HepG2 (cell line): ENCODE results near the gene FGFR3. TPM values are rescaled to one million over a fixed set of nuclear protein-coding genes. Genes with fewer than 3 reads are reported as not detected.

Experiments
- CENPX ChIP-seq: sonication (generic); formaldehyde crosslinking; IDR thresholded peaks from 2 replicates; pipeline ENCODE4 v1.9.0; 2021; ENCODE audit warnings: mild to moderate bottlenecking, missing genetic modification reagents, moderate library complexity
- E2F2 ChIP-seq: sonication (generic); formaldehyde crosslinking; IDR thresholded peaks from 2 replicates; pipeline ENCODE4 v1.4.0; 2020; ENCODE audit warnings: missing genetic modification reagents, borderline replicate concordance
- EP300 ChIP-seq, 3 experiments: sonication (generic) in 1 of 3; formaldehyde crosslinking in 1 of 3; IDR thresholded peaks; 2 replicates each; pipeline versions ENCODE4 v1.5.1 to v1.6.1; 2011 to 2020; ENCODE audit warnings: low read depth in 2 of 3, low read length in 2 of 3, borderline replicate concordance in 1 of 3, improper control_type of control experiment in 1 of 3, mild to moderate bottlenecking in 1 of 3, missing genetic modification reagents in 1 of 3, moderate library complexity in 1 of 3
- HMGA1 ChIP-seq: sonication (generic); formaldehyde crosslinking; conservative IDR thresholded peaks from 2 replicates; pipeline ENCODE4 v1.4.0; 2020; ENCODE audit warnings: missing genetic modification reagents
- HNF4G ChIP-seq, 2 experiments: sonication (generic) in 1 of 2; formaldehyde crosslinking in 1 of 2; IDR thresholded peaks; 2 replicates each; pipeline versions ENCODE4 v1.4.0 to v1.6.1; 2011 to 2020; ENCODE audit warnings: borderline replicate concordance in 2 of 2, low read depth in 2 of 2, mild to moderate bottlenecking in 2 of 2, low read length in 1 of 2, missing genetic modification reagents in 1 of 2, moderate library complexity in 1 of 2
- HNRNPK ChIP-seq: fragments of 200-400 bp; formaldehyde crosslinking; IDR thresholded peaks from 2 replicates; pipeline ENCODE4 v1.6.1; 2018; ENCODE audit warnings: low read length, low read depth, moderate library complexity, mild to moderate bottlenecking; ENCODE audit not compliant: poor library complexity, severe bottlenecking
- IRF2 ChIP-seq: IDR thresholded peaks from 2 replicates; pipeline ENCODE4 v1.6.1; 2018; ENCODE audit warnings: missing genetic modification reagents, missing compliant biosample characterization
- NBN ChIP-seq: fragments of 450-650 bp; conservative IDR thresholded peaks from 2 replicates; pipeline ENCODE4 v1.6.1; 2017
- NFE2L1 ChIP-seq: sonication (generic); formaldehyde crosslinking; IDR thresholded peaks from 2 replicates; pipeline ENCODE4 v1.4.0; 2020; ENCODE audit warnings: missing genetic modification reagents, mild to moderate bottlenecking, borderline replicate concordance
- NR2F6 ChIP-seq, 2 experiments: IDR thresholded peaks; 2 replicates each; pipeline ENCODE4 v1.6.1; 2016; ENCODE audit warnings: antibody characterized with exemption in 1 of 2, mild to moderate bottlenecking in 1 of 2
- REL ChIP-seq: sonication (generic); formaldehyde crosslinking; conservative IDR thresholded peaks from 2 replicates; pipeline ENCODE4 v1.8.0; 2022; ENCODE audit warnings: mild to moderate bottlenecking, missing genetic modification reagents, moderate library complexity
- TBP ChIP-seq: sonication (generic); formaldehyde crosslinking; IDR thresholded peaks from 2 replicates; pipeline ENCODE4 v1.5.0; 2020; ENCODE audit warnings: missing genetic modification reagents
- UBTF ChIP-seq: sonication (generic); formaldehyde crosslinking; IDR thresholded peaks from 2 replicates; pipeline ENCODE4 v1.4.0; 2020; ENCODE audit warnings: mild to moderate bottlenecking, missing genetic modification reagents
- ZBTB8A ChIP-seq: sonication (generic); formaldehyde crosslinking; IDR thresholded peaks from 2 replicates; pipeline ENCODE4 v1.4.0; 2020; ENCODE audit warnings: mild to moderate bottlenecking, low read depth, missing genetic modification reagents, borderline replicate concordance
- ZFP36L2 ChIP-seq: sonication (generic); formaldehyde crosslinking; IDR thresholded peaks from 2 replicates; pipeline ENCODE4 v1.4.0; 2020; ENCODE audit warnings: missing genetic modification reagents
- ZMAT5 ChIP-seq: sonication (generic); formaldehyde crosslinking; IDR thresholded peaks from 2 replicates; pipeline ENCODE4 v1.5.0; 2020; ENCODE audit warnings: mild to moderate bottlenecking, low read depth, missing genetic modification reagents, borderline replicate concordance
- ZNF20 ChIP-seq: sonication (generic); formaldehyde crosslinking; IDR thresholded peaks from 2 replicates; pipeline ENCODE4 v1.4.0; 2020; ENCODE audit warnings: mild to moderate bottlenecking, moderate library complexity, missing genetic modification reagents
- ZNF235 ChIP-seq: sonication (generic); formaldehyde crosslinking; IDR thresholded peaks from 2 replicates; pipeline ENCODE4 v1.8.1; 2023; ENCODE audit warnings: mild to moderate bottlenecking, missing genetic modification reagents, borderline replicate concordance
- ZNF326 ChIP-seq: sonication (generic); formaldehyde crosslinking; IDR thresholded peaks from 2 replicates; pipeline ENCODE4 v1.4.0; 2020; ENCODE audit warnings: missing genetic modification reagents, borderline replicate concordance
- ZNF720 ChIP-seq: sonication (generic); formaldehyde crosslinking; IDR thresholded peaks from 2 replicates; pipeline ENCODE4 v1.4.0; 2020; ENCODE audit warnings: missing genetic modification reagents
- ZNF768 ChIP-seq: sonication (generic); formaldehyde crosslinking; IDR thresholded peaks from 2 replicates; pipeline ENCODE4 v1.4.0; 2020; ENCODE audit warnings: missing genetic modification reagents
- ZNF782 ChIP-seq: sonication (generic); formaldehyde crosslinking; IDR thresholded peaks from 2 replicates; pipeline ENCODE4 v1.4.0; 2020; ENCODE audit warnings: missing genetic modification reagents, mild to moderate bottlenecking, borderline replicate concordance
- ZNF883 ChIP-seq: sonication (generic); formaldehyde crosslinking; IDR thresholded peaks from 2 replicates; pipeline ENCODE4 v1.5.1; 2020; ENCODE audit warnings: mild to moderate bottlenecking, missing genetic modification reagents; ENCODE audit errors: not compliant biosample characterization
- ZSCAN21 ChIP-seq: sonication (generic); formaldehyde crosslinking; IDR thresholded peaks from 2 replicates; pipeline ENCODE4 v1.8.0; 2022; ENCODE audit warnings: mild to moderate bottlenecking, missing genetic modification reagents, moderate library complexity, borderline replicate concordance
- ZSCAN29 ChIP-seq: sonication (generic); formaldehyde crosslinking; conservative IDR thresholded peaks from 2 replicates; pipeline ENCODE4 v1.4.0; 2020; ENCODE audit warnings: mild to moderate bottlenecking, missing genetic modification reagents
- polyA plus RNA-seq, 8 experiments: library from polyadenylated mRNA; depleted of rRNA in 3 of 8; stranded (reverse) in 7 of 8; unstranded in 1 of 8; fragments of >200 nt; fragmentation: Illumina TruSeq in 4 of 8; extraction: Trizol in 4 of 8; gene quantifications; 2 replicates each; pipeline versions ENCODE4 v1.2.1 to v1.2.3, GENCODE V29; 2011 to 2016; ENCODE audit warnings: low read depth in 4 of 8, missing spikeins in 1 of 8, mixed read lengths in 1 of 8; ENCODE audit not compliant: insufficient read depth in 1 of 8
- total RNA-seq, 5 experiments: library from RNA; depleted of rRNA; stranded (reverse); fragments of >200 nt; fragmentation: Illumina TruSeq; extraction: Trizol; gene quantifications; 2 replicates each; pipeline ENCODE4 v1.2.3, GENCODE V29; 2016; ENCODE audit warnings: low read depth in 1 of 5

Gene FGFR3
- total and polyA plus RNA-seq, 2 of the 13 experiments (the other 11 are each of a cell fraction or from before 2014, with no cell fraction given) = 103 to 109 TPM

- TF ChIP-seq TBP (CRISPR knock-in tag) (peak; percentile 72; the same call in 1 of the 2 replicates), ZBTB8A (CRISPR knock-in tag) (no peak), ZMAT5 (no peak), HMGA1 (CRISPR knock-in tag) (no peak), UBTF (CRISPR knock-in tag) (peak; percentile 87), REL (CRISPR knock-in tag) (no peak), NR2F6 (IDR thresholded peaks at IDR 0.05) (no peak), NR2F6 (CRISPR knock-in tag; IDR thresholded peaks at IDR 0.05) (no peak; the same call in 1 of the 2 replicates), E2F2 (CRISPR knock-in tag) (peak; percentile 31; the same call in 1 of the 2 replicates), NBN (no peak), CENPX (CRISPR knock-in tag) (no peak), EP300 (IDR thresholded peaks at IDR 0.05; ENCODE audit: low read depth in 2 of 2, low read length in 2 of 2) (no peak; a peak in 1 of 4 replicates), EP300 (CRISPR knock-in tag; IDR thresholded peaks at IDR 0.05; ENCODE audit: borderline replicate concordance) (no peak), ZNF235 (CRISPR knock-in tag) (no peak), NFE2L1 (CRISPR knock-in tag) (no peak; the same call in 1 of the 2 replicates), ZNF768 (CRISPR knock-in tag) (no peak), ZNF782 (CRISPR knock-in tag) (peak; percentile 88; the same call in 1 of the 2 replicates), ZNF326 (CRISPR knock-in tag) (no peak), ZSCAN21 (CRISPR knock-in tag) (peak; percentile 17; the same call in 1 of the 2 replicates), ZNF883 (peak; percentile 18), ZNF20 (CRISPR knock-in tag) (no peak), IRF2 (peak; percentile 96), HNRNPK (no peak), ZFP36L2 (no peak), ZSCAN29 (CRISPR knock-in tag) (0 out of 2 replicates have a peak, but pooled peaks have one; percentile 22), HNF4G (IDR thresholded peaks at IDR 0.05; ENCODE audit: borderline replicate concordance, low read depth, low read length) (no peak), HNF4G (CRISPR knock-in tag; IDR thresholded peaks at IDR 0.05; ENCODE audit: borderline replicate concordance, low read depth) (0 out of 2 replicates have a peak, but pooled peaks have one; percentile 44), ZNF720 (CRISPR knock-in tag) (no peak)
Observed at GRCh38 chr4:1856071-1856942, 63.2 kb downstream of the FGFR3 start, which contains the start of gene LETM1 (continued).
